Measurements from ENCODE around the gene ACOT9.
"Not testable (repeated sequence)": the region's sequence is repeated elsewhere in the genome, so short reads cannot be mapped to it uniquely, and the experiment has no call there.

The ACOT9 gene

DNA sequence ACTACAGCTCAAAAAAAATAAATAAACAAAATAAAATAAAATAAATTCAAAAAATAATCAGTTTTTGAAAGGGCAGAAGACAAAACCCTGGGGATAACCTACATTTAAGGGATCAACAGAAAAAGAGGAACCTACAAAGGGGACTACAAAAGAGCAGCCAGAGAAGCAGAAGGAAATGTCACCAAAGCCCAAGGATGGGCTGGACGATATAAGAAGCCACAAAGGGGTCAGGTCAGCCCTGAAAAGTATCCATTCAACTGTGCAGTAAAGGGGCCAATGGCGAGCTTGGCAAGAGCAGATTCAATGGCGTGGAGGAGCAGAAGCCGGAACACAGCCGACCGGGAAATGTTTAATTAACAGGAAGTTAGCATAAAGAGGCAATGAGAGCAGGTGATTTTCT, 16.9 kb downstream of the ACOT9 start:
- intact Hi-C loops (cut with DNase I) = no loop called here
- DNase-seq = no peak

DNA sequence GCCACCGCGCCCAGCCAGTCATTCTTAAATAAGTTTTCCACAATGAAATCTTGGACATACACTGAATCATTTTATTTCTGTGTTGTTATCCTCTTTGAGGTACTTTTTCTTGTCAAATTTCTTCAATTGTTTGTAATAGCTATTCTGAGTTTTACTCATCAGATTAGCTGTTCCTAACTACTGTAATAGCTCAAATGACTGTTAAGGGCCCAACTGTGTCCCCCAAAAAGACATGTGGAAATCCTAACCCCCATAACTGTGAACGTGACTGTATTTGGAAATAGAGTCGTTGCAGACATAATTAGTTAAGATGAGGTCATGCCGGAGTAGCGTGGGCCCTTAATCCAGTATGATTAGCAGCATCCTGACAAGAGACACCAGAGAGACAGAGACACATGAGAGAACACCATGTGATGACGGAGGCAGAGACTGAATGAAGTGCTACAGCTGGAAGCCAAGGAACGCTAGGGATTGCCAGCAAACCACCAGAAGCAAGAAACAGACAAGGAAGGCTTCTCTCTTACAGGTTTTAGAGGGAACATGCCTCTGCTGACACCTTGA, 22.9 kb downstream of the ACOT9 start:
- DNase-seq = no peak
- intact Hi-C loops (cut with DNase I) = no loop called here

DNA sequence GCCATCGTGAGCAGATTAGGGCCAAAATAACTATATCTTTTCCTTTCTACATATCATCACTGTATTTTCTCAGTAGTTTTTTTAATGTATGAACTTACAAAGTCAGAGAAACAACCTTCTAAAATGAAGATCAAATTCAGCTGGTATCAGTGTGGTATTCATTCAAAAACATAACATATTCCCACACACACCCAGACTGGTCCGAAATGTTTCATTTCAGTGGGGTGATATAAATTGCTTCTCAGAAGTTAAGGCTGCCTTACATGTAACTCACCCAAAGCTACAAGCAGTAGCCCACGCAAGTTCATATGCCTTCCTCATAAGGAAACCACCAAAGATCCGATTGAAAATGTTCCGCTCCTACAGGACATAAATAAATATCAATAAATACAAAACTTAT, 37.8 kb downstream of the ACOT9 start:
- DNase-seq = no peak

DNA sequence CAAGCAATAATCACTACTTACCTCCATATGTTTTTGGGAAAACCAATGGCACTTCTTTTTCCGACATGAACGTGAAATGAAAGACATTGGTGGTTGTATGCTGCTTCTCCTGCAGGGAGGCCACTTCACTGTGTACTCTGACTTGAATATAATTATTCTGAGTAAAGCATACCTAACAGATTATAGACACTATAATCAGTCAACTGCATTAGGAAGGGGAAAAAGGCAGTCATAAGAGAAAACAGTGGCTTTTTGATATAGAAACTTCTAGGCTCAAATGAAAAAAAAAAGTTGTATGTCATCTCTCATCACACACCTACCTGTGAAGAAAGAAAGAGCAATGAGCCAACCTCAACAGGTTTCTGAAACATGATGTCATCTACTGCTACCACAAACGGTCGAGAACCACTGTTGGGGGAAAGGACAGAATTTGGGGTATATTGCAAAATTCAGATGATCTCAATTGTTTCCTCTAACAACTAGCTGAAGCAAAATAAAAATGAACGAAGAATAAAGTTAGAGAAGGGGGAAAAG, 38.3 kb downstream of the ACOT9 start:
- DNase-seq = no peak
- intact Hi-C loops (cut with DNase I) = no loop called here

More for the DNA sequence above, 37.8 kb downstream of the ACOT9 start:
- intact Hi-C loops (cut with DNase I) = no loop called here

DNA sequence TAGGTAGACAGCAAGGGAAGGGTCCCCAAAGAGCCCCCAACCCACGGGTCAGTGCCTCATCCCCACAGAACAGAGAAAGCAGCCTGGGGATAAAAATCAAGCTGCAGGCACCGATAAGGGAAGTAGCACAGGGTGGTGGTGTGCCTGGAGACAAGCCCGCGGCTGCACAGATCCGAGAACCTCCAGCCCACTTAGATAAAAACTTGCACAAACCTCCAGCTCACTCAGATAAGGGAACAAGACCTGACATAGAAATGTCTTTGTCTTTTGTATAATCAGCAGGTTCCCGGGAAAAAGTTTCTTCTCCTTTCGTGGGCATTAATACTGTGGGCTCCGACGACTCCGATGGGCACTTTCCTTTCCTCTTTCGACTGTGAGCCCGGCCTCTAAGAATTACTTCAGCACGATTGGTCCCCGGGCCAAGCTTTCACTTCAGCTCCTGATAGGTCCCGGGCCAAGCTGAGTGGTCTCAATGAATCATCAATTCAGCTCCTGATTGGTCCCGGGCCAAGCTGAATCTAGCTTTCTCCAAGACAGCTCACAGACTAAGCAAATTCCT, 43.4 kb downstream of the ACOT9 start:
- intact Hi-C loops (cut with DNase I) = no loop called here

DNA sequence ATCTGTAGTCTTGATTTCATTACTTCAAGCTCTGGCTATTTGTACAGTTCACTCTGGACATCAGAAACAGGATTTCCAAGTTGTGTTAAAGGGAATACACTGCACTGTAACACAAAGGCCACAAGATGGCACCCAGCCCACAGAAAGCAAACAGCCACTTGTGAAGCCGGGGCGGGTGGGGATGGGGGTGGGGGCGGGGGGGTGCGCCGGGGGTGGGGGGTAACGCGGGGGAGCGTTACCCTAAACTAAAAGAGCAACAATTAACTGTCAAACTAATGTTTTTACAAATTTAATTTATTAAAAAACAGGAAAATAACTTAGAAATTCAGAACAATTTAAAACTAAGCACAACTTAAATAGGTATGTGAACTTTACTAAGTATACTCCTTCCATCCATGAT, 48.5 kb downstream of the ACOT9 start:
- intact Hi-C loops (cut with DNase I) = loop anchor here (5.0 kb wide), 1 partner anchor 213 kb away; the partner anchor contains the start of genes APOO and CXorf58
- peak in 41 of 42 donors; percentile 13 to 77 (median 58) for DNase-seq

More for the DNA sequence above, 43.4 kb downstream of the ACOT9 start:
- peak in 22 of 42 donors; percentile 2 to 45 (median 14) for DNase-seq

DNA sequence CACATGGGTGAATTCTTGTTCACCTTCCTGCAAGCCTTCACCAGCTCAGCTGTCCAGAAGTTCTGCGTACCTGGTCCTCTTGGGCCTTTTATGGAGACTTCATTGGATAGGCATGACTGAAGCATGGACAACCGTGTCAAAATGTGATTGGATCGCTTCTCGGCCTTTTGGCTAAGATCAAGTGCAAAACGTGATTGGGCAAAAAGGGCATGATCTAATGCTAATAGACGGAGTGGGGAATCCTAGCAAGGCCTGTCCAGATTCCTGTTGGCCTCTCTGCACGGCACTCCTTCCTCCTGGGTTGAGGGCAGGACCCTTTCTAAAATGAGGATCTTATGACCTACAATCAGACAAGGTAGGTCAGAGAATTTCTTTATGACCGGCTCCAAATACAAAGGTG, 50.9 kb downstream of the ACOT9 start:
- DNase-seq = no peak
- intact Hi-C loops (cut with DNase I) = loop anchor here (5.0 kb wide), 1 partner anchor 215 kb away; the partner anchor contains the start of genes APOO and CXorf58

DNA sequence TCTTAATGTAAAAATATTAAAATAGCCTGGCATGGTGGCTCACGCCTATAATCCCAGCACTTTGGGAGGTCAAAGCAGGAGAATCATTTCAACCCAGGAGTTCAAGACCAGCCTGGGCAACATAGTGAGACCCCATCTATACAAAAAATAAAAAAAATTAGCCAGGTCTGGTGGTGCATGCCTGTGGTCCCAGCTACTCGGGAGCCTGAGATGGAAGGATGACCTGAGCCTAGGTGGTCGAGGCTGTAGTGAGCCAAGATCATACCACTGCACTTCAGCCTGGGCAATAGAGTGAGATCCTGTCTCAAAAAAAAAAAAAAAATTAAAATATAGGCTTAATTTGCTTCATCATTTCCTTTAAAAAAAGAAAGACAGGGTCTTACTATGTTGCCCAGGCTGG, 66.6 kb downstream of the ACOT9 start:
- intact Hi-C loops (cut with DNase I) = not testable (repeated sequence)

DNA sequence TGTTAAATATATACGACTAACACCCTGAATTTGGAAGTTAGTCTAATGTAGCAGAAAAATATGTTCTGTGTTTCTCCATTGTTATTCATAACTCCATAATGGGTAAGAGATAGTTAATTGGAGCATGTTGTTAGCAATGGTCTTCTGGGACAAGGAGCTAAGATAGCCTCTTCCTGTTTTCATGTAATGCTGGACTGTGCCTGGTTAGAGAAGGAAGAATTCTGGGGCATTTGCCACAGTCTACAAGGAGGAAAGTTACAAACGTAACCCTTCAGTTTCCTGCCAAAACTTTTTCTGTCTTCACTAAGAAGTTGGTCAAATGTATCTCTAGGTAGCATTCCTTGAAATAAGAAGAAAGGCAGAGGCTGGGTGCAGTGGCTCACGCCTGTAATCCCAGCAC, 70.0 kb downstream of the ACOT9 start:
- no peak for DNase-seq
- intact Hi-C loops (cut with DNase I) = no loop called here

More for the DNA sequence above, 66.6 kb downstream of the ACOT9 start:
- DNase-seq = not testable (repeated sequence)

DNA sequence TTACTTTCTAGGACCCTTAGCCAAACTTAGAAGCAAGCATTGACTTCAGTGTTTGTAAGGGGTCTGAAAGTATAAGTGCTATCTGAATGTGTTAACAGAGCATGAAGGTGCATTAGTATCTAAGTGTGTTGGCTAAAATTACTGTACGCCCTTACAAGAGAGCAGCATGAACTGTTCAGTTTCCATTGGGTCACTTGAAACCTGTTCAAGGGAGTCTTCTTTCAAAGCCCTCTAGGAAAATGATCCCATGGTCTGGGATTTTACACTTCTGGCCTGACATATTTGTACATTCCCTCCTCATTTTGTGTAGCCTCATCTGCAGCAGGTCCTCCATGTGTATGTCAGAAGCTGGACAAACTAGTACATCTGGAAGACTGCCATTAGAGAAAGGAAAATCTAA, 72.5 kb downstream of the ACOT9 start:
- DNase-seq = no peak
- intact Hi-C loops (cut with DNase I) = no loop called here

DNA sequence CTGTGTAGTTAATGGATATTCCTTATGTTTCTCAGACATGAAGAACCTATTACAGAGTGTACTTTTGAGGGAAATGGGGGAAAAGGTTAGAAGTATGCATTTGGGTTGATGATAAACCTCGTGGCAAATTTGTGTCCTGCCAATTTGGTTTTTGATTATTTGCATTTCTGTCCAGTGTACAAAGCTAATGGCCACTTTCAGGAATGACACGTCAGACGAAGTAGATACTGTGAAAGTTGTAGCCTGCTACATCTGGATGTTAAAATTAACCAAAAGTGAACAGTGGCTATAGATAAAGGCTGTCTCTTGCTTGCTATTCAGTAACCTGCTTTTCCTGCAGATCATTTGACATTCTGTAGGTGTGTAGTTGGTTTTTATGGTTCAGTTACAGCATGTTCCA, 74.7 kb downstream of the ACOT9 start:
- no peak for DNase-seq
- intact Hi-C loops (cut with DNase I) = no loop called here

DNA sequence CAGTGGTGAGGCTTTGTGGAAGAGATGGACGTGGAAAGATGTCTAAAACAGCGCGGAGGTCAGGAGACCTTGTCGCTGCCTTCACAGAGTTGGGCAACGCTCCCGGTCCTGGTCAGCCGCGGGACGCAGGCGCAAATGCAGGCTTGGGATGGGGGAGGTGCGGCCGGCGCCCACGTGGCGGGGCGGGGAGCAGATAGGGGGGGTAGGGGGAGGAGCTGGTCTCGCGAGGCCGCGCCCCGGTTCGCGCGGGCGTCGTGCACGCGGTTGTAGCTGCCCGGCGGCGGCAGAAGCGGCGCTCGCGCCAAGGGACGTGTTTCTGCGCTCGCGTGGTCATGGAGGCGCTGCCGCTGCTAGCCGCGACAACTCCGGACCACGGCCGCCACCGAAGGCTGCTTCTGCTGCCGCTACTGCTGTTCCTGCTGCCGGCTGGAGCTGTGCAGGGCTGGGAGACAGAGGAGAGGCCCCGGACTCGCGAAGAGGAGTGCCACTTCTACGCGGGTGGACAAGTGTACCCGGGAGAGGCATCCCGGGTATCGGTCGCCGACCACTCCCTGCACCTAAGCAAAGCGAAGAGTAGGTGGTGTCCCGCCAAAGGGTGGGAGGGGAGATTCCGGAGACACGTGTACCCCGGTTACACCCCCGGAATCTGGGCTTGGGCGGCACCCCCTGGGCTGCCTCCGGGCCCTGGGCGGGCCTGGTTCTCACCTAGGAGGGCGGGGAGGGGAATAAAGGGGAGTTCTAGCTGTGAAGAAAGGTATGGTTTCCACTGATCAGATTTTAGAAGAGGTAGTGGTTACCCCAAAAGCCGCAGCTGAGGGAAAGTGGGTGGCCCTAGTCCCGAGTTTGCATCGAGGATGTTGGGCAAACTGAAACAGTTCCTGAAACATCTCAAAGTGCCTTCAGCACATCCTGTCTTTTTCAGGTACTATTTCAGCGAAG, 75.6 kb downstream of the ACOT9 start, which contains the start of gene PRDX4:
Gene PRDX4 (plus strand): TSS at position 255 of the 939 bp plus-strand sequence. CDS start 78 bp downstream, at position 333.
- intact Hi-C loops (cut with DNase I) = no loop called here
- DNase-seq = peak; percentile 66 to 93 (median 87)

DNA sequence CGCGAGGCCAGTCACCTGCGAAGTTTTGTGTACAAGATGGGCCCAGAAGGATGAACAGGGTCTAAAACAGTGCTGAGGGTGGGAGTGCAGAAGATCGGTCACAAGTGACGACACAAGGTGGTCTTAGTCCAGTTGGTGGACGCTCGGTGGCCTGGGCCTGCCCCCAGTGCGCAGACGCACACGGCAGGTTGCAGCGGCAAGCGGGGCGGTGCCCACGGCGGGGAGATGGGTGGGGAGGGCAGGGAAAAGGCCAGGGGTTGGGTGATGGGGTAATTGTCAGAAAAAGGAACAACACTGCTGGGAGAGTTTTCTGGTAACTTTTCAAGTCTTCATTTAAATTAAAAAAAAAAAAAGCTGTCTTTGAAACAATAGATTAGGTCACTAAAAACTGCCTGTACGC, 76.8 kb downstream of the ACOT9 start:
- intact Hi-C loops (cut with DNase I) = no loop called here
- no peak for DNase-seq

DNA sequence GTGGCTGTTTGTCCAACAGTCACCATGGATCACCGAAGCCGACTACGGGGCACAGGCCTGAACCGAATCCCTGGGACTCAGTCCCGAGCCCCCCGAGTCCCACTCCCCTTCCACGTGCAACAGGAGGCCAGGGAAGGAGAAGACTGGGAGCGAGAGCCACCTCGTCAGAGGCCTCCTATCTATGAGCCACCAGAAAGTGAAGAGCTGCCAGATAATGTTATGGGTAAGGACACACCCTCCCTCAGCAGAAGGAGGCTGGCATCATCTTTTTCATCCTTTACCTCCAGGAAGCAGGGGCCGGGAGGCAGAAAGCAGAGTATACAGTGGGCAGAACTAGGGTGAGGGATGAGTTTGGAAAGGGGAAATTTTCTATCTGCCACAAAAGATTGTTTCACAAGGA, 78.6 kb downstream of the ACOT9 start:
- intact Hi-C loops (cut with DNase I) = no loop called here
- no peak for DNase-seq

DNA sequence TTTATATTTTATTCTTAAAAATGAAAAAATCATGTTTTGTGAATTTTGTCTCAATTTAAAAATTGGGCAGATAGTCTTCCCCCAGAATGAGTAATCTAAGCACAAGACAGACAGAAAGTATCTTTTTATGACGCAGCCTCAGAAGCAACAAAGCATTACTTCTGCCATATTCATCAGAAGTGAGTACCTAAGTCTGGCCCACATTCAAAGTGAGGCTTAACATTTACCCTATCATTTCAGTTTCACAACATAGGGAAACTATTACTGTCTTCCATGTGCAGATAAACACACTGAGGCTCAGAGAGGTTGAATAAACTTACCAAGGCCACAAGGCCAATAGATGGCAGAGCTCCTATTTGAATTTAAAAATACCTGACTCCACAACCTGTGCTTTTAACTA, 80.2 kb downstream of the ACOT9 start:
- intact Hi-C loops (cut with DNase I) = no loop called here
- DNase-seq = no peak

DNA sequence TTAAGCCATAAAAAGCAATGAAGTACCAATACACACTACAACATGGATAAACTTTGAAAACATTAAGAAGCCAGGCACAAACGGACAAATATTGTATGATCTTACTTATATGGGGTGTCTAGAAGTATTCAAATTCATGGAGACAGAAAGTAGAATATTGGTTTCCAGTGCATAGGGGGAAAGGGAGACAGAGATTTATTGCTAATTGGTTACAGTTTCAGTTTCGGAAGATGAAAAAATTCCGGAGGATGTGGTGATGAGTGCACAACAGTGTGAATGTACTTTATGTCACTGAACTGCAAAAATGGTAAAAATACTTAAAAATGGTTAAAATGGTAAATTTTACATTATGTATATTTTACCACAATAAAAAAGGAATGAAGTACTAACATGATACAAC, 80.9 kb downstream of the ACOT9 start:
- DNase-seq = no peak
- intact Hi-C loops (cut with DNase I) = no loop called here

DNA sequence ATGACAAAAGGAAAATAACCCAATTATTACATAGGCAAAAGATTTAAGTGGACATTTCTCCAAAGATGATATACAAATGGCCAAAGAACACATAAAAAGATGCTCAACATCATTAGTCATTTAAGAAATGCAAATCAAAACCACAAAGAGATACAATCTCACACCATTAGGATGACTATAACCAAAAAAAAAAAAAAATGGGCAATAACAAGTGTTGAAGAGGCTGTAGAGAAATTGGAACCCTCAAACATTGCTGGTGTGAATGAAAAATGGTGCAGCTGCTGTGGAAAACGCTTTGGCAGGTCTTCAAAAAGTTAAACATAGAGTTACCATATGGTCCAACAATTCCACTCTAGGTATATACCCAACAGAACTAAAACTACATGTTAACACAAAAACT, 81.4 kb downstream of the ACOT9 start:
- no peak for DNase-seq
- intact Hi-C loops (cut with DNase I) = no loop called here

DNA sequence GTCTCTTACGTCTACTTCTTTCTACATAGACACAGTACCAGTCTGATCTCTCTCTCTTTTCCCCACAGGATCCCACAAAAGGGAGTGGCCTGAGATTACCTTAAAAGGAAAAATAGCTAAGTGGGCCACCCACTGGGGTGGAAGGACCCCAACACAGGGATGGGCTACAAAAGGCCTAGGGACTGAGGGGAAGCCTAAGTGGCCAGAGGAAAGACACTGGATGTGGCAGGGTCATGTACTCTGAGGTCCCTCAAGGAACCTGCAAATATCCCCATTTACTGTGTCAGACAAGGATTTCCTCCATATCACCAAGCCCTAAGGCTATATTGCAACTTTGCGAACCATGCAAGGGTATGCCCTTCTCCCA, 82.3 kb downstream of the ACOT9 start:
- DNase-seq = no peak
- intact Hi-C loops (cut with DNase I) = no loop called here

DNA sequence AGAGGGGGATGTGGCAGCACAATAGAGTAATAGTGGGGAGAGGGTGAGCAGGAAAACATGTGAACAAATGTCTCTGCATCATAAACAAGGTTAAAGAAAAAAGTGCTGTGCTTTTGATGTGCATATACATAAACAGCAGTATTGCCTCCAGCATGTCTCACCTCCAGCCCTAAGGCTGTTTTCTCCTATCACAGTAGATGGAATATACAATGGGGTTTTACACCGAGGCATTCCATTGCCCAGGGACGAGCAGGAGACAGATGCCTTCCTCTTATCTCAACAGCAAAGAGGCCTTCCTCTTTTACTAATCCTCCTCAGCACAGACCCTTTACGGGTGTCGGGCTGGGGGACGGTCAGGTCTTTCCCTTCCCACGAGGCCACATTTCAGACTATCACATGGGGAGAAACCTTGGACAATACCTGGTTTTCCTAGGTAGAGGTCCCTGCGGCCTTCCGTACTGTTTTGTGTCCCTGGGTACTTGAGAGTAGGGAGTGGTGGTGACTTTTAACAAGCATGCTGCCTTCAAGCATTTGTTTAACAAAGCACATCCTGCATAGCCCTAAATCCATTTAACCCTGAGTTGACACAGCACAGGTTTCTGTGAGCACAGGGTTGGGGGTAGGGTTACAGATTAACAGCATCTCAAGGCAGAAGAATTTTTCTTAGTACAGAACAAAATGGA, 82.9 kb downstream of the ACOT9 start:
- intact Hi-C loops (cut with DNase I) = not testable (repeated sequence)

More for the DNA sequence above, 82.9 kb downstream of the ACOT9 start:
- not testable (repeated sequence) for DNase-seq

Data from head of caudate nucleus (tissue), 42 donors.